A549 (cell line): ENCODE measurements around the gene DRAXIN. TPM values are rescaled to one million over a fixed set of nuclear protein-coding genes. Genes with fewer than 3 reads are reported as not detected.
A peak's percentile ranks its signal among the peaks of the same experiment; 100 is the strongest.

Source experiments
- ATAC-seq, 2 experiments: fragments of 200-7000 bp in 1 of 2; fragments of >200 bp in 1 of 2; cut with Nextera tagmentation in 1 of 2; cut with Tn5 transposase in 1 of 2; 3 replicates each; pipeline versions ENCODE4 v1.8.0 to v1.9.1; 2018 to 2020; ENCODE audit warnings: mild to moderate bottlenecking in 1 of 2, moderate library complexity in 1 of 2
- CTCF ChIA-PET: fragments of 300-600 bp; sonication (Branson Sonifier 250); formaldehyde crosslinking; extraction: SDS; loops from one replicate; lab custom pipeline; 2021; ENCODE audit warnings: antibody characterized with exemption, inconsistent platforms; lab: Yijun Ruan, JAX
- POLR2A ChIA-PET: fragments of 350-600 bp; formaldehyde crosslinking; extraction: SDS; loops from one replicate; lab custom pipeline; 2021; ENCODE audit warnings: antibody characterized with exemption, inconsistent platforms; lab: Yijun Ruan, JAX
- DNase-seq, 2 experiments: peaks; one replicate each; pipeline versions ENCODE4 v3.0.0 to v3.0.0-alpha.2; 2011 to 2016; ENCODE audit warnings: low read depth in 1 of 2, low spot score in 1 of 2
- FAIRE-seq: peaks from 2 replicates; lab custom pipeline; 2011; peaks lifted over from hg19 to GRCh38; lab: Jason Lieb, UNC
- H3K27ac ChIP-seq, 2 experiments: fragments of >200 bp; sonication (Bioruptor Twin); formaldehyde crosslinking; 3 replicates each; pipeline ENCODE4 v1.5.1; 2016 to 2017
- H3K4me1 ChIP-seq: fragments of >200 bp; sonication (Bioruptor Twin); formaldehyde crosslinking; 3 replicates; pipeline ENCODE4 v1.6.1; 2016
- H3K4me2 ChIP-seq: fragments of >200 bp; sonication (Bioruptor Twin); formaldehyde crosslinking; 3 replicates; pipeline ENCODE4 v1.6.1; 2016
- H3K4me3 ChIP-seq: fragments of >200 bp; sonication (Bioruptor Twin); formaldehyde crosslinking; 3 replicates; pipeline ENCODE4 v1.5.1; 2016
- H3K9me3 ChIP-seq: fragments of >200 bp; sonication (Bioruptor Twin); formaldehyde crosslinking; 3 replicates; pipeline ENCODE4 v1.6.1; 2016
- ATOH8 ChIP-seq: fragments of 250-450 bp; sonication (Bioruptor Pico); IDR thresholded peaks from 2 replicates; pipeline ENCODE4 v1.5.0; 2020; ENCODE audit warnings: low read depth, mild to moderate bottlenecking, moderate library complexity
- BCL3 ChIP-seq: fragments of >200 bp; sonication (Bioruptor Twin); formaldehyde crosslinking; IDR thresholded peaks from 3 replicates; pipeline ENCODE4 v1.6.1; 2016
- CBX8 ChIP-seq: fragments of 200-600 bp; sonication (generic); IDR thresholded peaks from 2 replicates; pipeline ENCODE4 v1.6.1; 2016
- CEBPB ChIP-seq, 2 experiments: fragments of >200 bp in 1 of 2; sonication (Bioruptor Twin) in 1 of 2; formaldehyde crosslinking in 1 of 2; IDR thresholded peaks; 2 replicates each; pipeline ENCODE4 v1.6.1; 2012 to 2016
- CHD2 ChIP-seq: fragments of 150-350 bp; IDR thresholded peaks from 2 replicates; pipeline ENCODE4 v1.6.1; 2014; ENCODE audit warnings: low read length; ENCODE audit not compliant: partially characterized antibody
- EHF ChIP-seq: fragments of 250-450 bp; sonication (Bioruptor Pico); IDR thresholded peaks from 2 replicates; pipeline ENCODE4 v1.5.0; 2020; ENCODE audit warnings: mild to moderate bottlenecking
- FOSB ChIP-seq: fragments of 250-450 bp; sonication (Bioruptor Pico); IDR thresholded peaks from 2 replicates; pipeline ENCODE4 v1.5.0; 2020; ENCODE audit warnings: mild to moderate bottlenecking, moderate library complexity
- FOSL2 ChIP-seq, 2 experiments: fragments of 450-650 bp in 1 of 2; fragments of >200 bp in 1 of 2; sonication (Bioruptor Twin) in 1 of 2; formaldehyde crosslinking; IDR thresholded peaks; 2 replicates each; pipeline versions ENCODE4 v1.5.0 to v1.6.1; 2016 to 2020; ENCODE audit warnings: mild to moderate bottlenecking in 1 of 2, moderate library complexity in 1 of 2
- GATA3 ChIP-seq: IDR thresholded peaks from 2 replicates; pipeline ENCODE4 v1.6.1; 2012; ENCODE audit warnings: borderline replicate concordance
- HEYL ChIP-seq: fragments of 250-450 bp; sonication (Bioruptor Pico); IDR thresholded peaks from 2 replicates; pipeline ENCODE4 v1.8.0; 2021; ENCODE audit warnings: mild to moderate bottlenecking, moderate library complexity
- HOXA7 ChIP-seq: fragments of 250-450 bp; sonication (Bioruptor Pico); IDR thresholded peaks from 2 replicates; pipeline ENCODE4 v1.5.0; 2020; ENCODE audit warnings: mild to moderate bottlenecking, moderate library complexity
- HOXB5 ChIP-seq: fragments of 250-450 bp; sonication (Bioruptor Pico); IDR thresholded peaks from 2 replicates; pipeline ENCODE4 v1.5.0; 2020; ENCODE audit warnings: mild to moderate bottlenecking, moderate library complexity
- JUNB ChIP-seq: fragments of >200 bp; sonication (Bioruptor Twin); formaldehyde crosslinking; IDR thresholded peaks from 2 replicates; pipeline ENCODE4 v1.6.1; 2016
- KDM5A ChIP-seq: fragments of 200-600 bp; sonication (generic); IDR thresholded peaks from 2 replicates; pipeline ENCODE4 v1.6.1; 2016; ENCODE audit warnings: antibody characterized with exemption, mild to moderate bottlenecking
- MAX ChIP-seq: IDR thresholded peaks from 2 replicates; pipeline ENCODE4 v1.6.1; 2012
- MAZ ChIP-seq: fragments of 150-350 bp; IDR thresholded peaks from 2 replicates; pipeline ENCODE4 v1.6.1; 2014; ENCODE audit warnings: antibody characterized with exemption, low read depth, low read length, borderline replicate concordance
- NPAS2 ChIP-seq: fragments of 250-450 bp; sonication (Bioruptor Pico); IDR thresholded peaks from 2 replicates; pipeline ENCODE4 v1.8.0; 2022; ENCODE audit warnings: mild to moderate bottlenecking, moderate library complexity, borderline replicate concordance
- POLR2A ChIP-seq: IDR thresholded peaks from 2 replicates; pipeline ENCODE4 v1.6.1; 2012; ENCODE audit warnings: mild to moderate bottlenecking, low read length
- RAD21 ChIP-seq, 2 experiments: fragments of >200 bp in 1 of 2; sonication (Bioruptor Twin) in 1 of 2; formaldehyde crosslinking in 1 of 2; IDR thresholded peaks in 1 of 2; conservative IDR thresholded peaks in 1 of 2; 2 replicates in 1 of 2; 3 replicates in 1 of 2; pipeline ENCODE4 v1.6.1; 2012 to 2018; ENCODE audit warnings: inconsistent platforms in 1 of 2
- RCOR1 ChIP-seq: fragments of 150-350 bp; IDR thresholded peaks from 2 replicates; pipeline ENCODE4 v1.6.1; 2014; ENCODE audit warnings: antibody characterized with exemption, low read length, low read depth
- RNF2 ChIP-seq: fragments of 200-600 bp; sonication (generic); IDR thresholded peaks from 2 replicates; pipeline ENCODE4 v1.6.1; 2016; ENCODE audit warnings: low read depth, mild to moderate bottlenecking, antibody characterized with exemption, moderate library complexity, borderline replicate concordance
- TP53 ChIP-seq: fragments of 250-450 bp; sonication (Bioruptor Pico); IDR thresholded peaks from 2 replicates; pipeline ENCODE4 v1.5.0; 2021; ENCODE audit warnings: mild to moderate bottlenecking, moderate library complexity
- ZC3H11A ChIP-seq: fragments of 450-650 bp; IDR thresholded peaks from 2 replicates; pipeline ENCODE4 v1.6.1; 2014; ENCODE audit warnings: antibody characterized with exemption, mild to moderate bottlenecking
- ZNF302 ChIP-seq: fragments of 250-450 bp; sonication (Bioruptor Pico); IDR thresholded peaks from 2 replicates; pipeline ENCODE4 v1.9.0; 2021; ENCODE audit warnings: inconsistent platforms, mild to moderate bottlenecking, moderate library complexity
- WGBS: methylation state at CpG from one replicate; pipeline ENCODE4 v1.1.6; 2017; ENCODE audit errors: missing lambda C conversion rate; 5-methylcytosine and 5-hydroxymethylcytosine counted together
- polyA plus RNA-seq, 4 experiments: library from polyadenylated mRNA; depleted of rRNA in 3 of 4; stranded (reverse); fragments of >200 nt; fragmentation: RNase III in 1 of 4; extraction: RNeasy Plus Mini Kit Qiagen cat#74134 plus additional on column Dnase treatment in 1 of 4; gene quantifications; 2 replicates in 3 of 4; 3 replicates in 1 of 4; pipeline ENCODE4 v1.2.3, GENCODE V29; 2011 to 2017

DRAXIN gene
- polyA plus RNA-seq, 2 of the 4 experiments (the other 2 are of a cell fraction), result 0.03 TPM; not detected in 1

GRCh38 chr1:11704194-11704529 lies 12.7 kb downstream of the DRAXIN start:
- FAIRE-seq, result no peak
- peak in 1 of 2 experiments; percentile 13; a peak in 1 of 6 replicates for ATAC-seq
- CTCF ChIA-PET, result interaction anchor here (0.8 to 3.1 kb wide), 4 partner anchors 9 to 54 kb away, joined by 3 to 10 read pairs (median 6); no protein-coding TSS in a partner anchor
- no peak overlapping the region for H3K27ac ChIP-seq
- no peaks in the 10 kb centered on the region for H3K9me3 ChIP-seq
- no peak for TF ChIP-seq RCOR1
- TF ChIP-seq NPAS2, result no peak
- TF ChIP-seq CHD2, result no peak
- TF ChIP-seq RNF2, result no peak
- no peak for TF ChIP-seq GATA3
- no peak for TF ChIP-seq ZNF302
- no peak for TF ChIP-seq HEYL (CRISPR knock-in tag)
- no peak for TF ChIP-seq ZC3H11A
- no peak for TF ChIP-seq HOXA7 (CRISPR knock-in tag)
- no peak for TF ChIP-seq FOSB (CRISPR knock-in tag)
- no peak for TF ChIP-seq POLR2A
- TF ChIP-seq CEBPB (IDR thresholded peaks at IDR 0.05), result no peak
- 0 out of 3 replicates have a peak, but pooled peaks cover 4% of the 10 kb centered on the region for H3K4me1 ChIP-seq
- no peak overlapping the region for H3K4me3 ChIP-seq
- POLR2A ChIA-PET, result no interaction called here
- 60% methylated on average over 9 of the region's 11 CpGs for WGBS
- no peak for DNase-seq
- no peak overlapping the region for H3K4me2 ChIP-seq

- Histone ChIP-seq H3K4me1 (0 out of 3 replicates have a peak, but pooled peaks cover 4% of the 10 kb centered on the region), H3K9me3 (no peaks in the 10 kb centered on the region), H3K27ac (no peak overlapping the region), H3K4me3 (no peak overlapping the region), H3K4me2 (no peak overlapping the region)
- TF ChIP-seq CBX8 (no peak), BCL3 (no peak), RAD21 (conservative IDR thresholded peaks at IDR 0.05 in 1 of 2, IDR thresholded peaks at IDR 0.05 in 1 of 2) (no peak), FOSL2 (IDR thresholded peaks at IDR 0.05) (no peak), FOSL2 (CRISPR knock-in tag; IDR thresholded peaks at IDR 0.05) (no peak), MAX (no peak), HOXB5 (CRISPR knock-in tag) (no peak), EHF (no peak), JUNB (no peak), POLR2A (no peak), KDM5A (no peak), MAZ (no peak), ATOH8 (CRISPR knock-in tag) (no peak), TP53 (CRISPR knock-in tag) (no peak), CHD2 (no peak)
- POLR2A ChIA-PET, result no interaction called here
- DNase-seq, result no peak
- CTCF ChIA-PET, result interaction anchor here (0.8 to 3.1 kb wide), 6 partner anchors 10 to 63 kb away, joined by 3 to 10 read pairs (median 5); no protein-coding TSS in a partner anchor
- ATAC-seq, result no peak
- 39% methylated on average over 8 of the region's 22 CpGs for WGBS
- FAIRE-seq, result no peak
Observed at GRCh38 chr1:11704691-11705475, 13.4 kb downstream of the DRAXIN start.
